Activated CD8-positive, alpha-beta memory T cell treated with anti-CD3 and anti-CD28 coated beads, Interleukin-2, amount 50 U/mL, for 48 hours (primary cell): ENCODE measurements around the gene ZNF460.
A peak's percentile ranks its signal among the peaks of the same experiment; 100 is the strongest.

Source experiments
- DNase-seq: peaks from one replicate; pipeline ENCODE4 v3.0.0-alpha.2; 2020

The ZNF460 gene

DNA sequence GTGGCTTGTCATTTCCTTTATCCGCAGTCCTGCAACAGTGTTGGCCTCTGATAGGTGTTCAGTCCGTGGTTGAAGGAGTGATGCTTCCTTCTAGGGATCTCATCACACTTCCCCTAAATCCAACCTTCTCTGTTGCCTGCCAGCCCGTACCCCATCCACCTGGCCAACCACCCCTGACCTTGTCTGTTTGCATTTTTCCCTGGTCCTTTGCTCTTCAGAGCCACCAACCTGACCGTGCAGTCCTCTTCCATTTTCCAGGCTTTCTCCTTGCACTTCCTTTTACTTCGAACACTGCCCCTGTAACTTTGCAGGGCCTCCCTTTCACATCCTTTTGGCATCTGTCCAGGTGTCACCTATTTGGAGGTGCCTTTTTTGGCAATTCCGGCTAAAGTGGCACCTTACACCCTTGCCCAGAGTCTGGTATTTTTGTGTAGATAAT is 696 bp downstream of the ZNF460 start:
- DNase-seq, result no peak

DNA sequence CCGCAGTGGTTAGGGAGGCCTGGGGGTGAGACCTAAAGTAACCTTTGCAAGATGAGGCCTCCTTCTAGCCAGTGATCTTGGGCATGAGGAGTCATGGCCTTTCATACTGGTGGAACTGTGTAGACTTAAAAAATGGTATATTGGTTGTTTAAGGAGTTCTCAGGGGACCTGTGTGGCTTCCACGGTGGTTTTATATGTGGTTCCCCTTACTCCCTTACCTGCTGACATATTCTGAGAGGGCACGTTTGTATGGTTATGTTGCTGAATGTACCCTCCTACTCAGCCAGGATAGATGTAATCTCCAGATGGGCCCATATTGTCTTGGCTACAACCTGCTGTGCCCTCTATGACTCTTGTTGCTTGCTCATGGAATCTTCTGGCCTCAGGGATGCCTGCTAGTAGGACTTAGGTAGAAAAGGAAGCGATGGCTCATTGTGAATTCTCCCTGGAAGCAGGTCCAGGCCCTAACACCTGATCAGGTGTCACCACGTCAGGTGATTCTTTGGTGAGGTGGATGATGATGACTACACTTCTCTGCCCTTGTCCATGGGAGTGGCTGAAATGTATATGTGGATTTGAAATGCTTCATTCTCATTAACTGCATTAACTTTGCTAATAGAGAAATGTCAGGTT is 1.8 kb downstream of the ZNF460 start:
- DNase-seq, result no peak

DNA sequence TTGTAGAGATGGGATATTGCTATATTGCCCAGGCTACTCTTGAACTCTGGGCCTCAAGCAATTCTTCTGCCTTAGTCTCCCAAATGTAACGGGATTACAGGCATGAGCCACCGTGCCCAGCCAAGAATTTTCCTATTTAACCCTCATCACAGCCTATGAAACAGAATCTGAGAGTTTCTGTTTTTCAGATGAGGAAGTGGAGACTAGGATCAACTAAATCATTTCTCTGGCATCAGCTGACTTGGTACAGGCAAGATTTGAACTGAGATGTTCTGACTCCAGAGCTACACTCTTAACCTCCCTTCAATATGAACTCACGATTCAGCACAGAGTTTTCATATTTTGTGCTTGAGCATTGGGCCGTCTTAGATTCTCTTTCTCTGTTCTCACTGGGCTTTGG is 8.1 kb downstream of the ZNF460 start:
- no peak for DNase-seq

DNA sequence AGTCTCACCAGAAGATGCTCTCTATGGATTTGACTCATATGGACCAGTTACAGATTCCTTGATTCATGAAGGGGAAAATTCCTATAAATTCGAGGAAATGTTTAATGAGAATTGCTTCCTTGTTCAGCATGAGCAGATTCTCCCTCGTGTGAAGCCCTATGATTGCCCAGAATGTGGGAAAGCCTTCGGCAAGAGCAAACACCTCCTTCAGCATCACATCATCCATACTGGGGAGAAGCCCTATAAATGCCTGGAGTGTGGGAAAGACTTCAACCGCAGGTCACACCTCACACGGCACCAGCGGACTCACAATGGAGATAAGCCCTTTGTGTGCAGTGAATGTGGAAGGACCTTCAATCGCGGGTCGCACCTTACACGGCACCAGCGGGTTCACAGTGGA is 10.7 kb downstream of the ZNF460 start:
- DNase-seq, result no peak

DNA sequence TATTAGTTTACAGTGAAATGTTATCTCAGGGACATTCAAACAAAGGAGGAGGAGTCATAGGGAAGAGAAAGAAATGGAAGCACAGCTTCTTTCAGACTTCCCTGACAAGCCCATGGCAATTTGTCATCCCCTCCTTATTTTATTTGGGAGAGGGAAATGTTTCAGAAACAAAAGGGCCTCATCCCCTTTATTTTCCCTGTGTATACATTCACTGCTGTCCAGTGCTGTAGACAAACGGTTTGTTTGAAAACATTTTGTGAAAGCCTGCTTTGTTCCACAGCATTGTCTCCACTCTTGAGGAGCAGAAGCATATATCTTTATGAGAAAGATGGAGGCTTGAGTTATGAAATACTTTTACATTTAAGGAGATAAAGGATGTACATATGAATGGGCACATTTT is 12.3 kb downstream of the ZNF460 start:
- DNase-seq, result no peak

DNA sequence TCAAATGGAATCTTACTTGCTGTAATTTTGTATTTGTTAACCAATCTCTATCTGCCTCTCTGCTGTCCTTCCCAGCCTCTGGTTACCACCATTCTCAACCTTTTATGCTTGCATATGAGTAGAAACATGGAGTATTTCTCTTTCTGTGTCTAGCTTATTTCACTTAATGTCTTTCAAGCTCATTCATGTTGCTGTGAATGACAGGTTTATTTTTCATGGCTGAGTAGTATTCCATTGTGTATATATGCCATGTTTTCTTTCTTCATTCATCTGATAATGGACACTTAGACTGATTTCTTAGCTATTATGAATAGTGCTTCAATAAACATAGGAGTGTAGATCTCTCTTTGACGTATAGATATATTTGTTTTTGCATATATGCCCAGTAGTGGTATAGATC is 13.4 kb downstream of the ZNF460 start:
- DNase-seq, result no peak

DNA sequence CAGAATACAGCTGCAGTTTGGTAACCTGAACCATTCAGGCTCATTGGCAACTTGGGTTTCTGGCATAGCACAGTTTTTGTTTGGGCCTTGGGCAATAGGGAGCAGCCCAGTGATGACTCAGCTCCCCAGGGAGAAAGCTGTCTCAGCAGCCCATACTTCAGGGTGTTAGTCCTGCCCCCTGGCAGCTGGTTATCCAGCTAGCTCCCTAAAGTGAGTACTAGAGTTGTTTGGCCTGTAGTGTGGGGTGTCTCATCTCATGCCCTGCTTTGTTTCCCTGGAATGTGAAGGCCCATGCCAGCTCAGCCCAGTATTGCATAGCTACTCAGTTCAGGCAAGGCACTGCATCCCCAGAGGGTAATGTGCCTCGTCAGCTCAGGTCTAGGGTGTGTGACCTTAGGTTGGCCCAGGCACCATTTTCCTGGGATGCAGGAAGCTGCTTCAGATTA is 21.8 kb downstream of the ZNF460 start:
- DNase-seq, result no peak

DNA sequence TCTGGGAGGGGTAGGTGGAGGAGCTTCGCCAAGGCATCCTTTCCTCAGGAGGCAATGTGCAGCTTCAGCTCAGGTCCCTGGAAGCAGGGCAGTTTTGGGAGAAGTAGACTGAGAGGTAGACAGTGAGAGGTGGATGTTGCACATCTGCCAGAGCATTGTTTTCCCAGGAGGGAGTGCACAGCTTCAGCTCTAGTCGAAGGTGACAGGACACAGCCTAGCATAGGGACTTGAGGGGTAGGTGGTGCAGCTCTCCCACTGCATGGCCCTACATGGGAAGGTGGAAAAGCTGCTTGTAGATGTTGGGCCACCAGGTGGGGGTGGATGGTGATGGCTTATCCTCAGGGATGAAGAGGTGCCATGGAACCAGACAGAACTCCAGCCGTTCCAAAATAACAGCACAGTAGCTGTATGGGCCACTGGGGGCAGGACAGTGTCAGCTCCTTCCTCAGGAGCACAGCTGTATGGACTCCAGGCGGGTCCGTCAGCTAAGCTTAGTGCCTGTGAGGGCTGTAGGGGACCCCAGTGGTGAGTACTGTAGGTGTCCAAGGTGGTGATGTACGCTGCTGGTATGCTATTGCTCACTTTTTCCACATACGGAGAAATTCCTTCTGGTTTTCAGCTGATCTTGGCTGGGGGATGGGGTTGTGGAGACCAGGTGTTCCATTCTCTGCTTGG is 22.6 kb downstream of the ZNF460 start:
- no peak for DNase-seq

DNA sequence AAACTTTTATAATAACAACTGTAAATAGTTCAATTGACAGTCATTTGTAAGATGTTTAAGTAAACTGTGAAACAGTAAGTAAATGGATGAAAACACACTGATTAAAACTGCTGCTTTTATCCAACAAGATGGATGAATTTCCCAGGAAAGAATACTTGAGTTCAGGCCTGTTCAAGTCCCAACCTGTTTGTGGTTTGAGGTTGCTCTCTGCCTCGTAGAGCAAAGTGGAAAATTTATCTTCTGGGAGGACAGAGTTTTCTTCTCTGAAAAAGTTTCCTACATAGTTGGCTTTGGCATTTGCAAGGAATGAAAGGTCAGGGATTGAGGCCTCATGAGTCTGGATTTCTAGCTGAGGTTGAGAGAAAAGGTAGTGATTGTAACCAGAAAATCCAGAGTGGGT is 24.8 kb downstream of the ZNF460 start:
- DNase-seq, result no peak

DNA sequence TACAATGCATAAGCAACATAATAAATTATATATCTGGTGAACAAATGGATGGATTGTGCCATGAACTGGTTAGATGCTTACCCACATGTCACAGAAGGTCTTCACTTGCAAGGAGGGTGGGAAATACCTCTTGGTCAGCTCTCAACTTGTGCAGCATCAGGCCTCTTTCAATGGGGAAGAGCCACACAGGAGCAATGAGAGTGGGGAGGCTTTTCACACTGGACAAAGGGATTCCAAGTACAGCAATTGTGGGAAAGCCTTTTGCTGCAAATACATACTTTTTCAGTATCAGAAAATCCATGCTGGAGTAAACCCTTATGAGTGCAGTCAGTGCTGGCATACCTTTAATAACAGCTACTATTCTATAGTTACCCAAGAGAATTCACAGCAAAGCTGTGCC is 28.2 kb downstream of the ZNF460 start:
- DNase-seq, result no peak

DNA sequence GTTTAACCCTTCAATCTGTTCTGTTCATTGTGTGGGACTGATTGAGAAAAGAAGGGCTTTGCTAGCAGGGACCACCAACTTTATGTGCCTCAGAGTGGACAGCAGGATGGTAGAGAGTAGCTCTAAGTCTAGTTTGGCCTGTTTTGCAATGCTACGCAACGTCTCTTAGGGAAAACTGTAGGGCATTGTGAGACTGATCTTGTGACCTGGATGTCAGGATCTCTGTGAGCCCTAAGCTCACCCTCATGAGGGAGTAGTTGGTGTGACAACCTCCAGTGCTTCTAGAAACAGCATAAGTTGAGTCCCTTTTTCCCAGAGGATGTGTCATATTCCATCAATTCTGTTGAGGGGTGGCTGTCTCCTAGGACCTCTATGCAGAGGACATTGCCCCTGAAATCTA is 30.5 kb downstream of the ZNF460 start:
- no peak for DNase-seq

DNA sequence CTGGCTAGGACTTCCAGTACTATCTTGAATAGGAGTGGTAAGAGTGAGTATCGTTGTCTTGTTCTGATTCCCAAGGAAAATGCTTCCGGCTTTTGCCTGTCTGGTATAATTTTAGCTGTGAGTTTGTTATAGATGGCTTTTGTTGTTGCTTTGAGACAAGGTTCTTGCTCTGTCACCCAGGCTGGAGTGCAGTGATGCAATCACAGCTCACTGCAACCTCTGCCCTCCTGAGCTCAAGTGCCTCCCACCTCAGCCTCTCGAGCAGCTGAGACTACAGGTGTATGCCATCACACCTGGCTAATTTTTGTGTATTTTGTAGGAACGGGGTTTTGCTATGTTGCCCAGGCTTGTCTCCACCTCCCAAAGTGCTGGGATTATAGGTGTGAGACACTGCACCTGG is 33.9 kb downstream of the ZNF460 start:
- DNase-seq, result no peak

DNA sequence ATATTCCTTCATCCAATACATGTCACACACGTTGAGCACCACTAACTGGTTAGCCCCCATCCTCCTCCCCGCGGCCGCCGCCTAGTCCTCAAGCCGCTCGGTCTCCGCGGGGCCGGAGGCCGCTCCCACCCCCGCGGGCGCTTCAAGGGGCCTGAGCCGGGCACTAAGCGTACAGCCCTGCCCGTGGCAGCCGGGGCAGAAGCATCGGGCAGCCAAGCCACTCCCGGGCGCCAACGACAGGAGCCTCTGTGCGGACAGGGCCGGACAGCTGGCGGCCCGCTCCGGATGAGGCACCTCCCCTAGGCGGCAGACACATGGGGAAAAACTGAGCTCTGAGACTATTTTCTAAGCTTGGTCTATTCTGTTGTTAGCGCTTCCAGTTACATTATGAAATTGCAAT is 37.2 kb downstream of the ZNF460 start:
- DNase-seq, result no peak

DNA sequence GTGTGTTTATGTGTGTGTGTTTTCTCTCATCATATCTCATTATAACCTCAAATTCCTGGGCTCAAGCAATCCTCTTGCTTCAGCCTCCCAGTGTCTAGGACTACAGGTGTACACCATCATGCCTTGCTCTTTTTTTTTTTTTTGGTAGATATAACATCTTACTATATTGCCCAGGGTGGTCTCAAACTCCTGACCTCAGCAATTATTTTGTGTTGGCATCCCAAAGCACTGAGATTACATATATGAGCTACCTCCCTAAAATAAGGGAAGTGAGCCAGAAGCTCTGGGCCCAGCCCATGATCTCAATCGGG is 39.5 kb downstream of the ZNF460 start:
- no peak for DNase-seq

DNA sequence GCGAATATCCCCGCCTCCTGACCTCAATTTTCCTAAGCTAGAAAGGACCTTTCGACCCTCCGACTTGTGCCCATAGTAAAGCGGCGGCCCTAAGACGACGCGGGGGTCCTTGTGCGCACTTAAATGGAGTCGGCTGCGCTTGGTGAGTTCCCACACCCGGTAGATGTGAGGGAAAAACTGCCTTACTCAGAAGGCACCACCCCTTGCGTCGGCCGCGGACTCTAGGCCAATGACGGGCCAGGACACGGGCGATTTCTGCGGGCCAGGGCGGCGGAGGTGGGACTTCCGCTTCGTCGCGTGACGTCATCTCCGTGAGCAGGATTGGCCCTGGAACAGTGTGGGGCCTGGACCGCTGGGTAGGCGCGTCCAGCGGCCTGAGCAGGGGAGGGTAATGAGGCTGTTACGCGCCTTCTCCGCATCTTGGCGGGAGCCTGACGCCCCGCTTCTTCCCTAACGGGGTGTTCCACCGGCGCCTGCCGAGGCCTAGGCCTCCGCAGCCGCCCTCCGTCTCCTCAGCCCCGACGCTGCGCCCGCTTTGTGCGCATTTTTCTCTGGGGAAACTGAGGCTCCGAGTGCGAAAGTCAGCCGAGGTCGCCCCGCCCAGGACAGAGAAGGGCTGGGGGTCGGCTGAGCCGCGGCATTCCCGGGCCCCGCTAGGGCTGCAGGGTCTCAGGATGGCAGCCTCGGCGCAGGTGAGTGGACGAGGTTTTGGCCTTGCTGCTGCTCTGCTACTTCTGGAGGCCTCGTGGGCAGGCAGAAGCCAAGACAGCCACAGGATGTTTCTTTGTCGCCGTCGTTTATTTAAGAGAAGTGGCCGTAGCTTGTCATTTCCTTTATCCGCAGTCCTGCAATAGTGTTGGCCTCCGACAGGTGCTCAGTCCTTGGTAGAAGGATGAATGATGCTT is 40.1 kb downstream of the ZNF460 start, which contains the start of gene ZNF543:
Gene ZNF543, plus strand, starts transcription at position 293 of the 905 bp plus-strand sequence. Its CDS starts 382 bp downstream, at position 675.
- peak; percentile 95 for DNase-seq

DNA sequence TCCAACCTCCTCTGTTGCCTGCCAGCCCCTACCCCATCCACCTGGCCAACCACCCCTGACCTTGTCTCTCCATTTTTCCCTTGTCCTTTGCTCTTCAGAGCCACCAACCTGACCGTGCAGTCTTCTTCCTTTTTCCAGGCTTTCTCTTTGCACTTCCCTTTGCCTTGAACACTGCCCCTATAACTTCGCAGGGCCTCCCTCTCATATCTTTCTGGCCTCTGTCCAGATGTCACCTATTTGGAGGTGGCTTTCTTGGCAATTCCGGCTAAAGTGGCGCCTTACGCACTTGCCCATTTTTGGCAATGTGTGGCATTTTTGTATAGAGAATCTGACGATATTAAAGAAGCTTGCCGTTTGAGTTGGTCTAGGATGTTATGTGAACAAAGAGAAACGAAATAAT is 40.8 kb downstream of the ZNF460 start:
- DNase-seq, result no peak

DNA sequence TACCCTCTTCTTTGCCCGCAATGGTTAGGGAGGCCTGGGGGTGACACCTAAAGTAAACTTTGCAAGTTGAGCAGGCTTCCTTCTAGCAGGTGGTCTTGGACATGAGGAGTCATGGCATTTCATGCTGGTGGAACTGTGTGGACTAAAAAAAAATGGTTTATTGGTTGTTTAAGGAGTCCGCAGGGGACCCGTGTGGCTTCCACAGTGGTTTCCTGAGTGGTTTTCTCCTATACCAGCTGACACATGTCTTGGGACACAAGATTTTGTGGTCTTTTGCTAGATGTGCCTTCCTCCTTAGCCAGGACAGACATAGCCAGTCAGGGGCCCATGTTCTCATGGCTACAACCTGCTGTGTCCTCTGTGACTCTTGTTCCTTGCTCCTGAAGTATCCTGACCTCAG is 41.5 kb downstream of the ZNF460 start:
- DNase-seq, result no peak

DNA sequence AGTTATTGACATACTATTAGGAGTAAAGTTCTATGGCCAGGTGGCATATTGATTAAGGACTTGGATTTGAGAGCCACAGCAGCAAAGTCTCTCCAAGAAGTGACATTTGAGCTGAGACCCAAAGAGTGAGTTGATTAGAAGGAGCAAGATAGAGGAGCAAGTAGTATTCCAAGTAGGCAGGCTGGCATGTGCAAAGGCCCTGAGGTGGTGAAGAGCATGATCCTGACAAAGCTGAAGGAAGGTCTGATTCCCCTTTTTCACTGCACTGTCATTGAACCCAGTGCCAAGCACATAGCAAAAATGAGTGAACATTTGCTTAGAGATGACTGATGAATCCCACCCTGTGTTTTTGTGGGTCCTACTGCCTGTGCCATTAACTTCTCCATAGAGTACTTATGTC is 44.7 kb downstream of the ZNF460 start:
- no peak for DNase-seq

DNA sequence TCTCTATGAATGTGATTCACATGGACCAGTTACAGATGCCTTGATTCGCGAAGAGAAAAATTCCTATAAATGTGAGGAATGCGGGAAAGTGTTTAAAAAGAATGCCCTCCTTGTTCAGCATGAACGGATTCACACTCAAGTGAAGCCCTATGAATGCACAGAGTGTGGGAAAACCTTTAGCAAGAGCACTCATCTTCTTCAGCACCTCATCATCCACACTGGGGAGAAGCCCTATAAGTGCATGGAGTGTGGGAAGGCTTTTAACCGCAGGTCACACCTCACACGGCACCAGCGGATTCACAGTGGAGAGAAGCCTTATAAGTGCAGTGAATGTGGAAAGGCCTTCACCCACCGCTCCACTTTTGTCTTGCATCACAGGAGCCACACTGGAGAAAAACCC is 47.7 kb downstream of the ZNF460 start:
- DNase-seq, result no peak

DNA sequence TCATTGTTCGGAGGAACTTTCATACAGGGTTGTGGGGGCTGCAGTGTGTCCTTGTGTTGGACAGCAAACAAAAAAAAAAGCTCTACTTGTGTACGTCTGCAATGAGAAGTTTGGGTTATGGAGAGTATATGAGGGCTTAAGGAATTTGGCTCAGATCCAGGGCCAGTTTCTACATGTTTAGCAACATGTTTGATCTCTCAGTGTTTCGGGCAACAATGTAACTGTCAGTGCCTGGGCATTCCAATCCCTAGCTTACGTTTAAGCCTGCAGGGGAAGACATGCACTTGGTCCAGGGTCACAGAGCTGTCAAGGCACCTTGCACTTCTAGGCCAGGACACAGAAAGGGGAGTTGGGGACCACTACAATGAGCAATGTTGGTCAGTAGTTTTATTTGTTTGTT is 53.9 kb downstream of the ZNF460 start:
- no peak for DNase-seq

DNA sequence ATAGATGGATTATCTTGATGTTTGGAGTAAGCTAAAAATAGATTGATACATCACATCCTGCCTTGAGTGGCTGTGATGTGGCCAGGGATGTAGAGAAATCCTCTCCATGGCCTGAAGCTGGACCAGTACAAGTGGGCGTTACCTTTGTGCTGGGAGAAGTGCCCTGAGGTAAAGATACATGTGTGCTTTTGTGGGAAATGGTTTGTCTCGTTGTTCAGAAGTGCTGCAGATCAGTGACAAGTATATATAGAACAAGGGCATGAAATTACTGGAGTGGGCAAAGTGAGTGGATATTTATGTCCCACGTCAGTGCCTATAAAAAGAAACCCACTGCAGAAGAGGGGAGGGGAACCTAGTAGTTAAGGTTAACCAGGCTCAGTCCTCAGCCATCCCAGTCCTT is 58.6 kb downstream of the ZNF460 start:
- DNase-seq, result no peak

DNA sequence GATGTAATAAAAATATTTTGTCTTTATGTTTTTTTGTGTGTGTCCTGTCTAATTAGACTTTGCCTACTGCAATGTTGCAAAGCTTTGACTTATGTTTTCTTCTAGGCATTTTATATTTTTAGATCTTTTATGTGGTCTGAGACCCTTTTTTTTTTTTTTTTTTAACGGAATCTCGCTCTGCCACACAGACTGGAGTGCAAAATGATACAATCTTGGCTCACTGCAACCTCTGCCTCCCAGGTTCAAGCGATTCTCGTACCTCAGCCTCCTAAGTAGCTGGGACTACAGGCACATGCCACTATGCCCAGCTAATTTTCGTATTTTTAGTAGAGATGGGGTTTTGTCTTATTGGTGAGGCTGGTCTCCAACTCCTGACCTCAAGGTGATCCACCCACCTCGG is 62.3 kb downstream of the ZNF460 start:
- DNase-seq, result no peak
